Left lung (tissue), 10 donors: ENCODE data around the gene CAVIN4. TPM values are rescaled to one million over a fixed set of nuclear protein-coding genes. Genes with fewer than 3 reads are reported as not detected.

Experiments
- ATAC-seq: fragments of 200-7000 bp; cut with Tn5 transposase; one replicate; pipeline ENCODE4 v1.9.1; 2020; ENCODE audit warnings: moderate library complexity
- DNase-seq, 4 donors: peaks; one replicate each; pipeline ENCODE4 v3.0.0-alpha.2; 2013 to 2020
- H3K27ac ChIP-seq, 2 donors: fragments of 200-600 bp; sonication (generic) in 1 of 2; one replicate each; pipeline versions ENCODE4 v1.5.0 to v1.8.0; 2020 to 2021
- H3K27me3 ChIP-seq, 2 donors: fragments of 200-600 bp; sonication (generic) in 1 of 2; one replicate each; pipeline versions ENCODE4 v1.5.0 to v1.8.0; 2020 to 2021
- H3K36me3 ChIP-seq, 2 donors: fragments of 200-600 bp; sonication (generic) in 1 of 2; one replicate each; pipeline versions ENCODE4 v1.5.0 to v1.8.0; 2020 to 2021
- H3K4me1 ChIP-seq, 2 donors: fragments of 200-600 bp; one replicate each; pipeline ENCODE4 v1.8.0; 2021
- H3K4me3 ChIP-seq, 2 donors: fragments of 200-600 bp; sonication (generic) in 1 of 2; one replicate each; pipeline versions ENCODE4 v1.5.0 to v1.8.0; 2020 to 2021; ENCODE audit warnings: mild to moderate bottlenecking in 1 of 2
- H3K9me3 ChIP-seq, 2 donors: fragments of 200-600 bp; sonication (generic) in 1 of 2; one replicate each; pipeline versions ENCODE4 v1.5.0 to v1.8.0; 2020 to 2021
- CTCF ChIP-seq, 2 donors: fragments of 200-600 bp; sonication (generic) in 1 of 2; IDR thresholded peaks; one replicate each; pipeline versions ENCODE4 v1.5.0 to v1.8.0; 2021; ENCODE audit warnings: antibody characterized with exemption in 2 of 2
- intact Hi-C, 2 donors: fragments of 100-400 bp; cut with DNase I; formaldehyde crosslinking; loops; one replicate each; pipeline versions ENCODE4 v1.11.2 to v1.14.2; 2022
- polyA plus RNA-seq, 6 donors: library from polyadenylated mRNA; unstranded; fragments of 120-200 nt; gene quantifications; one replicate each; pipeline ENCODE4 v1.2.1, GENCODE V29; 2013; ENCODE audit not compliant: insufficient read length in 6 of 6
- total RNA-seq, 2 donors: library from RNA; stranded (reverse); fragmentation: NEBNext Ultra II Directional; extraction: Animal tissue kit (Norgen Biotek cat#: 25700); gene quantifications; one replicate each; pipeline ENCODE4 v1.2.1, GENCODE V29; 2021
- donor health status: DM: no; HTN: yes; CAD: no.
- donor health status: DM: no; HTN: no; CAD: no.

The CAVIN4 gene
- total and polyA plus RNA-seq, 8 donors = 0.85 to 2.6 (median 2.0) TPM

DNA sequence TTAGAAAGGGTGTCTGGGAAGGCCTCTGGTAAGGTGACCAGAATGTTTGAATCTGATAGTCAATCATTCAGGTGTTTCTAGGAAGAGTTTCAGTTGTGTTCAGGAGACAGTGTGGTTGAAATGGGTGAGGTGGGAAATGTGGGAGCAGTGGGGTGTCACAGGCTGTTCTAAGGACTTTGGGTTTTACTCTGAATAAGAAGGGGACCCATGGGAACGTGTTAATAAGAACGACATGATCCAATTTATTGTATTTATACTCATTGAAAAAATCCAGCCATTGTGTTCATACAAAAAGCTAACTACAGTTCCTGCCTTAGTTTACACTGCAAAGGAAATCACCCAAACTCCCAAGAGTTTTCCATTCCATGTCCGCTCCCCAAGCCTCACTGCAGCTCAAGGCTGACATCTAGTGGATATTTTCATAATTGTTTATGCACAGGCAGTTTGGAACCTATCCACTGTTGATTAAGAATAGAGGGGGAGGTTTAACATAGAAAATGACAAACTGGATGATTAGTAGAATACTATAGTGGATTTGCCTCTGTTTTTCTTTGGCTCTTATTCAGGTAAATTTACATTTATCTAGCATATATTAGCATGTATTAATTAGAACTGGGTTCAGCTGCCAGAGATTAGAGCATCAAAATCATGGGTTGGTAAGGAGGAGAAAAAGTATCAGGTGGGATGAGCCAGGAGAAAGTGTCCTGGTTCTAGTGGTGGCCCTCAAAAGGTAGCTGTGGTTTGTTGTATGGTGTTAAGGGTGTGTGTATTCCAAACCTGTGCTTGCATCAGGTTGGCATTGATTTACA lies 17.7 kb downstream of the CAVIN4 start:
- peak; percentile 73 to 77 for TF ChIP-seq CTCF (IDR thresholded peaks at IDR 0.05)
- no peak overlapping the region for H3K4me3 ChIP-seq
- DNase-seq = peak in 2 of 4 donors; percentile 66 to 78
- intact Hi-C loops = loop anchor here in 1 of 2 donors (10.0 kb wide), 1 partner anchor 241 kb away; the partner anchor contains the start of gene TEX10
- H3K9me3 ChIP-seq = no peaks in the 10 kb centered on the region
- H3K4me1 ChIP-seq = peaks cover 0 to 4% of the 10 kb centered on the region in 2 donors
- no peaks in the 10 kb centered on the region for H3K27me3 ChIP-seq
- ATAC-seq = peak; percentile 68
- H3K36me3 ChIP-seq = no peaks in the 10 kb centered on the region
- H3K27ac ChIP-seq = no peak overlapping the region

DNA sequence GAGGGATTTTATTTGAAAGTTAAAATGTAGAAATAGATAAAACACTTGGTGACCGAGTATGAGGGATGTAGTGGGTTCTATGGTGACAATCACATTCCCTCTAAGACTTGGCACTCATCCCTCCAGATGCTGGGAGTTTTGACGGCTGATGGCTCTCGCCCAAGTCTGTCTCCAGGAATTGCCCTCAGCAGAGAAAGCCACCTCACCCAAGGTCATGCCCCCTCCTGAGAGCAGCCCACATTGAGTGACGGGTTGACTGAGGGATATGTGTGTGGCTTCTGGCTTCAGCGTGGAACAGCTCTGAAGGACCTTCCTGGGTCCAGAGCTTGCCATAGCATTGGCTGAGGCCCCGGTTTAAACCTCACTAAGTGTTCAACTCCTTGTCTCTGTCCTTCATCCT lies 19.4 kb downstream of the CAVIN4 start:
- Histone ChIP-seq H3K4me1 (peaks cover 0 to 4% of the 10 kb centered on the region in 2 donors), H3K27ac (no peak overlapping the region), H3K27me3 (no peaks in the 10 kb centered on the region), H3K9me3 (no peaks in the 10 kb centered on the region), H3K36me3 (no peaks in the 10 kb centered on the region), H3K4me3 (no peak overlapping the region)
- no peak for TF ChIP-seq CTCF (IDR thresholded peaks at IDR 0.05)
- DNase-seq (no peak), ATAC-seq (no peak)
- intact Hi-C loops = loop anchor here in 1 of 2 donors (10.0 kb wide), 1 partner anchor 242 kb away; the partner anchor contains the start of gene TEX10

DNA sequence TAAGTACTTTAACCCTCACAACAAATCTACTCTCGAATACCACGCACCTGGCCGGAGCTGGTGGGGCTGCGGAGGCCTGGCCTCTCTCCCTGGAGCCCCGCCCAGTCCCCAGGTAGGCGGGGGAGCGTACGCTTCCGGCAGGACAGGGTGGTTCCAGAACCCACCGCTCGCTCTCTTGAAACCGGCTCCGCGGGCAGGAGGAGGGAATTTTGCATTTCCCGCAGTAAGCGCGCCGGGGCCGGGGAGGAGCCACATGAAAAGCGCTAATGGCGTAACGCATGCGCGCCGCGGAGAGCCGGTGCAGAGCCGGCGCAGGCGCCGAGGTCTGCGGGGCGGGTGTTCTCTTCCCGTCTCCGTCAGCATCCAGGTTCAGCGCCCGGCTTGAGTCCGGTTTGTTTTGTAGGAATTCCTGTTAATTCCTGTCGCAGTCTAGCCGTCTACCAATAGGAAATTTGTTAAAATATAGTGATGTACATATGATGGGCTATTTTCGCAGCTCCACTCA lies 20.8 kb downstream of the CAVIN4 start:
- no peaks in the 10 kb centered on the region for H3K9me3 ChIP-seq
- peaks cover 0 to 4% of the 10 kb centered on the region in 2 donors for H3K4me1 ChIP-seq
- peak overlapping the region; percentile 29 to 44 for H3K4me3 ChIP-seq
- intact Hi-C loops = loop anchor here in 1 of 2 donors (10.0 kb wide), 1 partner anchor 244 kb away; the partner anchor contains the start of gene TEX10
- H3K36me3 ChIP-seq = no peaks in the 10 kb centered on the region
- no peak for TF ChIP-seq CTCF (IDR thresholded peaks at IDR 0.05)
- DNase-seq = peak; percentile 64 to 95 (median 90)
- peak overlapping the region; percentile 43 to 53 for H3K27ac ChIP-seq
- H3K27me3 ChIP-seq = no peaks in the 10 kb centered on the region
- peak; percentile 84 for ATAC-seq

- Histone ChIP-seq H3K9me3 (no peaks in the 10 kb centered on the region), H3K4me3 (no peak overlapping the region), H3K36me3 (no peaks in the 10 kb centered on the region), H3K27me3 (no peaks in the 10 kb centered on the region), H3K4me1 (peaks cover 0 to 4% of the 10 kb centered on the region in 2 donors), H3K27ac (no peak overlapping the region)
- DNase-seq (no peak), ATAC-seq (no peak)
- TF ChIP-seq CTCF (IDR thresholded peaks at IDR 0.05) = no peak
- intact Hi-C loops = no loop called here
Measured at GRCh38 chr9:100600521-100601079, 22.7 kb downstream of the CAVIN4 start.

GRCh38 chr9:100601216-100601615 lies 23.3 kb downstream of the CAVIN4 start:
- intact Hi-C loops = no loop called here
- no peaks in the 10 kb centered on the region for H3K36me3 ChIP-seq
- TF ChIP-seq CTCF (IDR thresholded peaks at IDR 0.05) = peak; percentile 34 to 55
- peaks cover 0 to 4% of the 10 kb centered on the region in 2 donors for H3K4me1 ChIP-seq
- no peaks in the 10 kb centered on the region for H3K27me3 ChIP-seq
- ATAC-seq (peak; percentile 66), DNase-seq (peak in 2 of 4 donors; percentile 37 to 48)
- H3K9me3 ChIP-seq = no peaks in the 10 kb centered on the region
- H3K27ac ChIP-seq = no peak overlapping the region
- no peak overlapping the region for H3K4me3 ChIP-seq
